NOMO-1 treated with DMSO at 0.1 percent for 48 hours (cell line): ENCODE data around the gene CD4.

Experiments
- DNase-seq: peaks from one replicate; lab custom pipeline; 2025; ENCODE audit not compliant: unreplicated experiment; lab: John Stamatoyannopoulos, UW

The CD4 gene

GRCh38 chr12:6810758-6811157 is 21.4 kb downstream of the CD4 start:
- no peak for DNase-seq

GRCh38 chr12:6813363-6813762 is 24.0 kb downstream of the CD4 start:
- peak; percentile 52 for DNase-seq

DNA sequence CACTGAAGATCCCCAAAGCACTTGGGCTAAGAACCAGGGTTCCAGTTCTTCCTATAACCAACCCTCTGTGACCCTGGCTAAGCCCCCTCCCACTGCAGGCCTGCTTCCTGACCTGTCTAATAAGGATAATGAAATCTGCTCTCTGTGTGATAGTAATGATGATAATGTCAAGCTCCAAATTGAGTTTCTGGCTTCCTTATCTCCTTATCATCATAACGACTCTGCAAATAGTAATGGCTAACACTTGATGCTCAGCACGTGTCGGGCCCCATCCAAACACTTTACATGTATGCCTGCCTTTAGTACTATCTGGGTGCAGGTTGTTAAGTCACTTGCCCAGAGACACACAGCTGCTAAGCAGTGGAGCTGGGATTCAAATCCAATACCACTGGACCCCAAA is 27.3 kb downstream of the CD4 start:
- no peak for DNase-seq

GRCh38 chr12:6817098-6817497 is 27.8 kb downstream of the CD4 start:
- no peak for DNase-seq

GRCh38 chr12:6817662-6818157 is 28.4 kb downstream of the CD4 start:
- no peak for DNase-seq

- no peak for DNase-seq
Measured at GRCh38 chr12:6818222-6818621, 28.9 kb downstream of the CD4 start.

DNA sequence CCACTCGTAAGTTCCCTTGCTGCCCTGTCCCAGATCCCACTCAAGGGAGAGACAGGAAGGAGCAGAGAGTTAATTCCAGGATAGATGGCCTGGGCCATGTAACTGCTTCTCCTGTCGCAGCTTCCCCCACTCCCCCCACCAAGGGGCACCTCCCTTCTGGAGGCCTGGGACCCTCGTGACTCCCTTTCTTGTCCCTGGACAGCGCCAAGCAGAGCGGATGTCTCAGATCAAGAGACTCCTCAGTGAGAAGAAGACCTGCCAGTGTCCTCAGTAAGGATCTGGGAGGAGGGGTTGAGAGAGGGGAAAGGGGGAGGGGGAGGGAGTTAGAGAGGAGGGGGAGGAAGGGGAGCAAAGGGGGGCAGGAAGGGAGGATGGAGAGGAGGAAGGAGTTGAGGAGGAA is 29.3 kb downstream of the CD4 start:
- DNase-seq: no peak

GRCh38 chr12:6819106-6820030 is 30.0 kb downstream of the CD4 start:
- no peak for DNase-seq

DNA sequence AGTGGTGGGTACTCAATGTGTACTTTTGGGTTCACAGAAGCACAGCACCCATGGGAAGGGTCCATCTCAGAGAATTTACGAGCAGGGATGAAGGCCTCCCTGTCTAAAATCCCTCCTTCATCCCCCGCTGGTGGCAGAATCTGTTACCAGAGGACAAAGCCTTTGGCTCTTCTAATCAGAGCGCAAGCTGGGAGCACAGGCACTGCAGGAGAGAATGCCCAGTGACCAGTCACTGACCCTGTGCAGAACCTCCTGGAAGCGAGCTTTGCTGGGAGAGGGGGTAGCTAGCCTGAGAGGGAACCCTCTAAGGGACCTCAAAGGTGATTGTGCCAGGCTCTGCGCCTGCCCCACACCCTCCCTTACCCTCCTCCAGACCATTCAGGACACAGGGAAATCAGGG is 30.8 kb downstream of the CD4 start:
- no peak for DNase-seq

GRCh38 chr12:6821591-6822425 is 32.5 kb downstream of the CD4 start, which contains the start of gene GPR162:
Gene GPR162 (plus strand): TSS chr12:6821821. CDS start chr12:6823899, 2,078 bp downstream.
- no peak for DNase-seq

DNA sequence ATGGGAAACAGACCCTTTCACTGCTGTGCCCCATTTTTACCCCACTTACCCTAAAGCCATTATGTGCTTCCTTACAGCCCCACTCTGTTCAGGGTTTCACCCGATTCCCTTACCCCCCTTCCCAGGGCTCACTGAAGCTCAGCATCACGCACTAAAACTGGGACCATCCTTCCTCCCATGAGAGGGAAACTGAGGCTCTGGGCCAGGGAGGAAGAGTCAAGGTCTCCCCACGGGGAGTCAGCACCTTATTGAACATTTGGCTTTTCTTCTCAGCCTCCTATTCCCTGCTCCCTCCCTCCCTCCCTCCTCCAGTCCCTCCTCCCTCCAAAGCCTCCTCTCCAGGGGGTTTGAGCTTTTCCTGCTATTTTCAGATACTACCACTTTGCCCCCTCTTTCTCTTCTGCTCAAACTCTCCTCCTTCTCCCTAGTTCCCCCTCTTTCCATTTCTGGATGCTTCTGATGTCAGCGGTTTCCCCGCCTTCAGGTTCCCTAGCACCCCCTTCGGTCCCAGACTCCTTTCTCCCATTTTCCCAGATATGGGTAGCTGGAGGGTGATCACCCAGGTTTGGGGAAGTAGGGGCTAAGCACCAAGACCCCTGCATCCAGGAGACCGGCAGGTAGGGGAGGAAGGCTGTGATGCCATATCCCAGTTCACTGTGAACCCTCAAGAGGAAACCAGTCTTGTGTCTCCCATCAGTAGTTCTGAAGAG is 33.3 kb downstream of the CD4 start:
- DNase-seq: no peak

GRCh38 chr12:6823182-6824084 is 34.1 kb downstream of the CD4 start:
- no peak for DNase-seq

DNA sequence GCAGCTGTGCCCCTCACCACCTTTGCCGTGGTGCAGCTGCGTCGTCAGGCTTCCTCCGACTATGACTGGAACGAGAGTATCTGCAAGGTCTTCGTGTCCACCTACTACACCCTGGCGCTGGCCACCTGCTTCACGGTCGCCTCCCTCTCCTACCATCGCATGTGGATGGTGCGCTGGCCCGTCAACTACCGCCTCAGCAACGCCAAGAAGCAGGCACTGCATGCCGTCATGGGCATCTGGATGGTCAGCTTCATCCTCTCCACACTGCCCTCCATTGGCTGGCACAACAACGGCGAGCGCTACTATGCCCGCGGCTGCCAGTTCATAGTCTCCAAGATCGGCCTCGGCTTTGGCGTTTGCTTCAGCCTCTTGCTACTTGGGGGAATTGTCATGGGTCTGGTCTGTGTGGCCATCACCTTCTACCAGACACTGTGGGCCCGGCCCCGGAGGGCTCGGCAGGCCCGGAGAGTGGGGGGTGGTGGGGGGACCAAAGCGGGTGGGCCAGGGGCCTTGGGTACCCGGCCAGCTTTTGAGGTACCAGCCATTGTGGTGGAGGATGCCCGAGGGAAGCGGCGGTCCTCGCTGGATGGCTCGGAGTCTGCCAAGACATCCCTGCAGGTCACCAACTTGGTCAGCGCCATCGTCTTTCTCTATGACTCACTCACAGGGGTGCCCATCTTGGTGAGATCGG is 34.9 kb downstream of the CD4 start:
- DNase-seq: no peak

- DNase-seq: no peak
Measured at GRCh38 chr12:6824901-6825381, 35.6 kb downstream of the CD4 start.

DNA sequence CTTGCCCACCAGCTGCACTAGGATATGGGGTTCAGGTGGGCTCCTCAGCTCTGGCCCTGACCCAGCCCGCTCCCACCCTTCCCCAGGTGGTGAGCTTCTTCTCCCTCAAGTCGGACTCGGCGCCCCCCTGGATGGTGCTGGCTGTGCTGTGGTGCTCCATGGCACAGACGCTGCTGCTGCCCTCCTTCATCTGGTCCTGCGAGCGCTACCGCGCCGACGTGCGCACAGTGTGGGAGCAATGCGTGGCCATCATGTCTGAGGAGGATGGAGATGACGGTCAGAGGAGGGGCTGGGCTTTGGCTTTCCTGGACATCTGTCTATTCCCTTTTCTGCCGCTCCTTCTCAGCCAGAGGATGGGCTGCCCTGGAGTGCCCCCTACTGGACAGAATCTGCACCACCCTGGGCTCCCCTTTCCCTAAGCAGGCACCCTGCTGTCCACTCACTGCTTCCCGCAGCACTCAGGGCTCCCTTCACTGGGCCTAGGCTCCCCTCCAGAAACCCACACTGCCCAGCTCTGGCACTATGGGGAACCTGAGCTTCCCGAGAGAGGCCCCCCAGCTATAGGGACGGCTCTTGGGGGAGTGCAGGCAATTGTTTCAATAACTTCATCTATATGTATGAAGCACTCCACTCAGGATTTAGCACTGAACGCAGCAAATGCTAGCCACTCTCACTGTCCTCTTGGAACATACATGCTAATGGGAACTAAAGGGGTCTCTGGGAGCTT is 36.2 kb downstream of the CD4 start:
- DNase-seq: peak; percentile 70

GRCh38 chr12:6826125-6826733 is 36.9 kb downstream of the CD4 start:
- DNase-seq: no peak

GRCh38 chr12:6826734-6827436 is 37.6 kb downstream of the CD4 start:
- DNase-seq: no peak
